H1 (cell line): Measurements from ENCODE around the gene RUVBL1.

Experiments used
- EZH2 ChIP-seq: fragments of 200-600 bp; sonication (generic); IDR thresholded peaks from 2 replicates; pipeline ENCODE4 v1.7.1; 2012; ENCODE audit warnings: low read depth, mild to moderate bottlenecking, moderate library complexity, low read length, inconsistent platforms; ENCODE audit not compliant: severe bottlenecking
- FOSL1 ChIP-seq: IDR thresholded peaks from 2 replicates; pipeline ENCODE4 v1.6.1; 2011; ENCODE audit warnings: mild to moderate bottlenecking, low read depth, low read length, moderate library complexity; ENCODE audit not compliant: insufficient read depth
- JUND ChIP-seq: IDR thresholded peaks from 2 replicates; pipeline ENCODE4 v1.6.1; 2011; ENCODE audit warnings: mild to moderate bottlenecking, improper control_type of control experiment, low read length
- MAX ChIP-seq: IDR thresholded peaks from 2 replicates; pipeline ENCODE4 v1.6.1; 2012; ENCODE audit warnings: inconsistent platforms
- POLR2AphosphoS5 ChIP-seq: IDR thresholded peaks from 2 replicates; pipeline ENCODE4 v1.6.1; 2011; ENCODE audit warnings: low read depth, low read length
- RXRA ChIP-seq: IDR thresholded peaks from 2 replicates; pipeline ENCODE4 v1.6.1; 2011; ENCODE audit warnings: low read depth, mild to moderate bottlenecking, low read length, moderate library complexity; ENCODE audit not compliant: insufficient read depth
- TEAD4 ChIP-seq: IDR thresholded peaks from 2 replicates; pipeline ENCODE4 v1.6.1; 2012; ENCODE audit warnings: low read depth, low read length, inconsistent platforms, mixed read lengths
- YY1 ChIP-seq: IDR thresholded peaks from 2 replicates; pipeline ENCODE4 v1.6.1; 2011; ENCODE audit warnings: low read depth, mild to moderate bottlenecking, low read length
- TF ChIP-seq, protein P1 (sequence below), 3 experiments: IDR thresholded peaks; 1 replicate in 2 of 3; 2 replicates in 1 of 3; pipeline versions ENCODE4 v1.5.1 to v1.6.1; 2011; ENCODE audit warnings: low read length in 3 of 3, mild to moderate bottlenecking in 3 of 3, inconsistent platforms in 2 of 3, low read depth in 1 of 3, moderate library complexity in 1 of 3; ENCODE audit not compliant: insufficient read depth in 1 of 3; ENCODE audit errors: control extremely low read depth in 1 of 3

- no peak for TF ChIP-seq FOSL1
- TF ChIP-seq, protein P1, sequence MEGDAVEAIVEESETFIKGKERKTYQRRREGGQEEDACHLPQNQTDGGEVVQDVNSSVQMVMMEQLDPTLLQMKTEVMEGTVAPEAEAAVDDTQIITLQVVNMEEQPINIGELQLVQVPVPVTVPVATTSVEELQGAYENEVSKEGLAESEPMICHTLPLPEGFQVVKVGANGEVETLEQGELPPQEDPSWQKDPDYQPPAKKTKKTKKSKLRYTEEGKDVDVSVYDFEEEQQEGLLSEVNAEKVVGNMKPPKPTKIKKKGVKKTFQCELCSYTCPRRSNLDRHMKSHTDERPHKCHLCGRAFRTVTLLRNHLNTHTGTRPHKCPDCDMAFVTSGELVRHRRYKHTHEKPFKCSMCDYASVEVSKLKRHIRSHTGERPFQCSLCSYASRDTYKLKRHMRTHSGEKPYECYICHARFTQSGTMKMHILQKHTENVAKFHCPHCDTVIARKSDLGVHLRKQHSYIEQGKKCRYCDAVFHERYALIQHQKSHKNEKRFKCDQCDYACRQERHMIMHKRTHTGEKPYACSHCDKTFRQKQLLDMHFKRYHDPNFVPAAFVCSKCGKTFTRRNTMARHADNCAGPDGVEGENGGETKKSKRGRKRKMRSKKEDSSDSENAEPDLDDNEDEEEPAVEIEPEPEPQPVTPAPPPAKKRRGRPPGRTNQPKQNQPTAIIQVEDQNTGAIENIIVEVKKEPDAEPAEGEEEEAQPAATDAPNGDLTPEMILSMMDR (IDR thresholded peaks at IDR 0.05; ENCODE audit: control extremely low read depth in 1 of 3, insufficient read depth in 1 of 3, low read depth in 1 of 3, low read length in 3 of 3): no peak
- no peak for TF ChIP-seq RXRA
- no peak for TF ChIP-seq JUND
- TF ChIP-seq MAX: no peak
- no peak for TF ChIP-seq POLR2AphosphoS5
- no peak for TF ChIP-seq YY1
- no peak for TF ChIP-seq TEAD4
- TF ChIP-seq EZH2: no peak
These were observed 56.9 kb downstream of the RUVBL1 start for GRCh38 chr3:128066676-128067075.
